Epithelial cell of prostate (primary cell): ENCODE results near the gene TBX5.
A peak's percentile ranks its signal among the peaks of the same experiment; 100 is the strongest.

Source experiments
- DNase-seq: peaks from one replicate; pipeline ENCODE4 v3.0.0-alpha.2; 2011; ENCODE audit warnings: low read depth, low spot score
- H3K27ac ChIP-seq: fragments of 450-650 bp; 2 replicates; pipeline ENCODE4 v1.5.1; 2017; ENCODE audit warnings: mild to moderate bottlenecking

Gene TBX5

DNA sequence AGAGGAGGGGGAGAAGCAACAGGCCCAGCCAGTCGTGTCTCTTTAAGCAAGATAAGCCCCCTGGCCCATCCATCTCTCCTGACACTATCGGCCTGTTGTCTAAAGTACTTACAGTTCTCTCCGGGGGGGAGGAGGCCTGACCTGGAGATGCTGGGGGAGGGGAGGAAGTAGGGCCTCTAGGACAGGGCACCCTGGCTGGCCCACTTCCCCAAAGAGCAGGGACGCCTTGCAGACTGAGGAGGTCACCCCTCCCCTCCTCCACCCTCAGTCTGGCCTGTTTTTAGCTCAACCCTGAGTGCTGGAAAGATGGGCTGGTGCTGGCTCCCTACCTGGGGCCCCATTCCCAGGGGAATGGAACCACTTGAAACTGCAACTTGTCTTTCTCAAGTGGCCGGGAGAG lies 70.3 kb downstream of the TBX5 start:
- no peak overlapping the region for H3K27ac ChIP-seq
- no peak for DNase-seq

DNA sequence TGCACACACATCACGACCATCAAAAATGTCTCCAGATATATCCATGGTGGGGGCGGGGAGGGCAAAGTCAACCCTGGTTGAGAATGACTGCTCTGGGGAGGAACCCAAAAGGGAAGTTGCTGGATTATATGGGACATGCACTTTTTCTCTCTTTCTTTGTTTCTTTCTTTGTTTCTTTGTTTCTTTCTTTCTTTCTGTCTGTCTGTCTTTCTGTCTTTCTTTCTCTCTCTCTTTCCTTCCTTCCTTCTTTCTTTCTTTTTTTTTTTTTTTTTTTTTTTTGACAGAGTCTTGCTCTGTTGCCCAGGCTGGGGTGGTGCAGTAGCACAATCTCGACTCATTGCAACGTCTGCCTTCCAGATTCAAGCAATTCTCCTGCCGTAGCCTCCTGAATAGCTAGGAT lies 71.5 kb downstream of the TBX5 start:
- H3K27ac ChIP-seq: no peak overlapping the region
- DNase-seq: no peak

DNA sequence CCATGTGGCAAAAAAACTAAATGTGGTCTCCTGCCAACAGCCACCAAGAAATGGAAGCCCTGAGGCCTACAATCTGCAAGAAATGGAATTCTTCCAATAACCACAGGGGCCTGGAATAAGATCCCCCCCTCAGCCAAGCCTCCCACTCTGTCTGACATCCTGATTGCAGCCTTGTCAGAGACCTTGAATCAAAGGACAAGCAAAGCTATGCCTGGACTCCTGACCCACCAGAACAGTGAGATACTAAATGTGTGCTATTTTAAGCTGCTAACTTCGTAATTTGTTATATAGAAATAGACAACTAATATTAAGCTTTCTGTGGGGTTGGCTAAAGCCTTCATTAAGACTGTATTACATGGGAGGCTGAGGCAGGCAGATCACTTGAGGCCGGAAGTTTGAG lies 77.7 kb downstream of the TBX5 start:
- no peak overlapping the region for H3K27ac ChIP-seq
- no peak for DNase-seq

DNA sequence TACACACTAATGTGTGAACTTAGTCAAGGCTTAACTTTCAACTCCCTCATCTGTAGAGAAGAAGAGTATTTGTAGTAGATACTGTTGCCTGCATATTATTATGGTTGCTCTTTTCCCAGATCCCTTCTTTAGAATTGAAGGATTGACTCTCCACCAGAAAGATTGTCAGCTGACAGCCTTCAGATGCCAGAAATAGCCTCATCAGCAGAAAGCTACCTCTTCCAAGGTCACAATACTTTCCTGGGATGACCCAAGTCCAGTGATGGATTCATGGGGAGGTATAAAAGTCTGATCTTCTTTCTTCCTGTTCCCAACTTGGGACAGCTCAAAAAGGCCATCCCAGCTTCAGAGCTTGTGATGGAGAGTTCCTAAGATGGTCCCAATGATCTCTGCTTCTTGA lies 78.2 kb downstream of the TBX5 start:
- no peak overlapping the region for H3K27ac ChIP-seq
- no peak for DNase-seq

DNA sequence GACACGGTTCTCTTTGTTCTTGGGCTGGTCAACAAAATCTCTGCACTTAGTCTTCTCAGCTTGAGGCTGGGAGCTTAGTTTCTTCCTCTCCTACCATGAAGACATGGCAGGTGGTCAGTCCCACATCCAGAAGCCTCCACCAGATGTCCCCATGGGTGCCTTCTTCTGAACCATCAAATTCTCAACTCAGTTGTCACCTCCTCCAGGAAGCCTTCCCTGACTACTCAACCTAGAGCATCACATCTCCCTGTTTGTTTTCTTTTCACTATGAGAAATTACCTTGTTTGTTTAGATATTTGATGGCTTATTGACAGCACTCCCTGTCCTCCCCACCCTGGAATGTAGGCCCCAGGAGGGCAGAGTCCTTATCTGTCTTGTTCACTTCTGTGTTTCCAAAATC lies 84.4 kb downstream of the TBX5 start:
- no peak for DNase-seq
- no peak overlapping the region for H3K27ac ChIP-seq

DNA sequence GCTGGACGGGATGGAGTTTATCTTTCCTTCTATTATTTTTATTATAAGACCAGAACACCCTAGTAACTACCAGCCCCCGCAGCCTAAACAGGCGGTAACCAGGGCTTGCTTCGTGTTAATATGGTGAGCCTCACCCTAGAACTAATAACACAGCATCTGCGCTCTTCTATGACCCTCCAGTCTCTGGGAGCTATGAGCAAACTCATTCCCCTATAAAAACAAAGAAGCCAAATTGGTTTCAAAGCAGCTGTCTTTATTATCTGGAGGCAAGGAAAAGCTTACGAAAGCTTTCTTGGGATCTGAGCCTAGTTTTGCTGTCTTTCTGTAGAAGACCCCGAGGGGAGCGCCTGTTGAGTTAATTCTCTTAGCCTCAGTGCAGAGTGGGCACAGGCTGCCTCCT lies 85.0 kb downstream of the TBX5 start:
- no peak overlapping the region for H3K27ac ChIP-seq
- DNase-seq: no peak

DNA sequence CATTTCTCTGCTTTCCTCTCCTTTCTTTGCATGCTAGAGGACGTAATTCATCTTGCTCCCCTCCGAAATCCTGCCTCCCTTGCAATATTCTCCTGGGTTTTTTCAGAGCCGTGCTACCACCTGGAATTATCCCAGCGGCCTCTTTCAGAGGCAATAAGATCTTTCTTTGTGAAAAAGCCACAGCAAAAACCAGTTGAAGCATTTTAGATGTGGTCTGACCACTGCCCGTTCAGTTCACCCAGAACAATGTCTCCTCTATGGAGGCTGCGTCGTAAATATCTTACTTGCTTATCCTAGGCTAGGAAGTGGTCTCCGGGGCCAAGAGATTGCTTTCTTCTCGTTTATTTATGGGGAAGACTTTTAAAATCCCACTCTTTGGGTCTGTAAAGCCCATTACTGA lies 85.8 kb downstream of the TBX5 start:
- H3K27ac ChIP-seq: no peak overlapping the region
- no peak for DNase-seq

DNA sequence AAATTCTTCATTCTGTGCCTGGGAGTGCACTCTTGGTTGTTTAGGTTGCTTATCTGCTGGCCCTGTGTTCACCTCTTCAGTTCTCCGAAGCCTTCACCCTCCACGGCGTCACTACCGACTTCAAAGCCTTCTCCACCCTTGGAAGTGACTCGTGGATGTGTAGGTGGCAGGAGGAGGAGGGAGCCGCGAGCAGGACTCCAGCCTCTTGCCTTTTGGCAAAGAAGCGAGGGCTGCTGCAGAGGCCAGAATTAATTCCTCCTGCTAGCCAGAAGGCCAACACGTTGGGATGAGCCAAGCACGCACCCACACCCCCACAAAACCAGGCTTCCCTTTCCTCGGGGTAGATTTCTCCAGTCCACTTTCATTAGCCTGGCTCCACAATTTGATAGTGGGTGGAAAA lies 86.5 kb downstream of the TBX5 start:
- no peak overlapping the region for H3K27ac ChIP-seq
- no peak for DNase-seq

DNA sequence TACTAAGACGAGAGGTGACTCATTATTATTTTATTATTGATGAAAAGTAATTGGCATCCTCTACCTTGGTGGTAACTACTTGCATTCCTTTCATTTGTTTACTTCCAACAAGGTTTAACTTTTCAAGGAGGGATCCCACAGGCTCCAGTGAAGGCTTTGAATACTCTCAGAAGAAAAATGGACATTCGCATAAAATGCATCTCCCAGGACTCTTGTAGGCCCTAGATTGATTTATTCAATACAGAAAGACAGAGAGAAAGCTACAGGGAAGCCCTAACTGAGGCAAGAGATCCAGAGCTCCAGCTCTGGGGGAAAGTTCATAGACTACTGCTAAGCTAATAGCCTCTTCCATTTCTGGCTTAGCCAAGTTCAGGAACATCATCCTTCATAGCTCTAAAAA lies 87.0 kb downstream of the TBX5 start:
- no peak overlapping the region for H3K27ac ChIP-seq
- DNase-seq: no peak

DNA sequence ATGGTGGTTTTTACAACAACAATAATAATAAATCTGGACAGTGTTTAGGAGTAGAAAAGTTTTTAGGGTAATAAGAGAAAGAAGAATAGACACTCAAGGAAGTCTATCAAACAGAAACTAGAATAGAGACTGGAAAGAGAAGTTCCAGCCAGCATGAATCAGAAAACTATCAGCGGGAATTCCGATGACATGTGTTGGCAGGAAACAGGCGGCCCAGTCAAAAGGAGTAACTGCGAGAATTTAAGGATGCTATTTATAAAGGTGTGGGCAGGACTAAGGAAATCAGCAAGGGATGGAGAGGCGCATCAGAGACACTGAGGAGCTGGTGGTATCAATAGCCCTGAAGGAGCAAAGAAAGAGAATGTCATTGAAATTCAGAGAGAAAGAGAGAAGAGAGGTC lies 89.9 kb downstream of the TBX5 start:
- H3K27ac ChIP-seq: peak overlapping the region; percentile 42
- peak; percentile 2 for DNase-seq

DNA sequence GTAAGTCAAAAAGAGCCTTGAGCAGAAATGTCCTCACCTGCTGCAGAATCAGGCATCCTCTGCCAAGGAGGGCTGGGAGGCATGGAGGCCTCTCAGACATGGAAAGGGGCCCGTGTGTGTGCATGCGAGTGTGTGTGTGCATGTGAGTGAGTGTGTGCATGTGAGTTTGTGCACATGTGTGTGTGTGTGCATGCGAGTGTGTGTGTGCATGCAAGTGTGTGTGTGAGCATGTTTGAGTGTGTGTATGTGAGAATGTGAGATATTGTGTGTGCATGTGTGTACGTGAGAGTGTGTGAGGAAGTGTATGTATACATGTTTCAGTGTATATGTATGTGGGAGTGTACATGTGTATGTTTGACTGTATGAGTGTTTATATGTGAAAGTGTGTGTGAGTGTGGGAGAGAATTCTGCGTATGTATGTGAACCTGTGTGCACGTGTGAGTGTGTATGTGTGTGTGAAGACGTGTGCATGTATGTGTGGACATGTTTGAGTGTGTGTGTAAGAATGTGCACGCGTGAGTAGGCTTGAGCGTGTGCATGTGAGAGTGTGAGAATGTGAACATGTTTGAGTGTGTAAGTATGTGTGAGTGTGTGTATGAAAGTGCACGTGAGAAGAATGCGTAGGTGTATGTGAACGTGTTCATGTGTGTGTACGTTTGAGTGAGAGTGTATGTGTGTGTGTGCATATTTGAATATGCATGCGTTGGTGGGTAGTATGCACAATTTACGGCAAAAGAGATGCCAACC lies 90.8 kb downstream of the TBX5 start:
- H3K27ac ChIP-seq: no peak overlapping the region
- no peak for DNase-seq

DNA sequence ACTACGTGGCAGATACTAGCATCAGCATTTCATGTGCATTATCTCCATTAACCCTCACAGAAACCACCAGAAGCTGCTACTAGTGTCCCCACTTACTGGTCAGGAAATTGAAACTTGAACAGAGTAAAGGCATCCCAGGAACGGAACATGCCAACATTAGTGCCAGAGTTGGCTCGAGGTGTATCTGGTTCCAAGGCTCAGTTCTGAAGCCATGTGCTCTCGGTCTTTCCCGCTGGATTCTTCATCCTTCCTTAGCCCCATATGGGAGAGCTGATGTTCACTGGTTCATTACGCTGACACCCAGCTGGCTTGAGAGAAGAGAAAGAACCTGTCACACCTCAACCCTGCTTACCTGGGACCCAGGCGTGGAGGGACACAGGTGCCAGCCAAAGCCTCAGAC lies 91.5 kb downstream of the TBX5 start:
- H3K27ac ChIP-seq: no peak overlapping the region
- no peak for DNase-seq

DNA sequence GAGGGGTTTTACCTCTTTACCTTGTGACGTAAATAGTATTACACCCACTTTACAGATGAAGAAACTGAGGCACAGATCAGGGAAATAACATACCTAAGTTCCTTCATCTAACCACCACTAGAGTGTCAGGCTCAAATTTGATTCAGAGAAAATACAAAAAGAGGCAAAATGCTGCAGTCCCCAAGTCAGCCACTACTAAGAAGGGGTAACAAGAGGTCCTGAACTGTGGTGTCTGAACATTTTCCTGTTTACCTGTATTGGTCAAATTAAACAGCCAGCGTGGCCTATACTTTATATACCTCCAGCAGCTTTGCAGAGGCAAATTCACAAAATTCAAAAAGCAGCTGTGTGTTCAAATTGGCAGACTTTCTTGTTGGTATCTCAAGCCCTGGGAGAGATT lies 92.0 kb downstream of the TBX5 start:
- no peak for DNase-seq
- no peak overlapping the region for H3K27ac ChIP-seq

DNA sequence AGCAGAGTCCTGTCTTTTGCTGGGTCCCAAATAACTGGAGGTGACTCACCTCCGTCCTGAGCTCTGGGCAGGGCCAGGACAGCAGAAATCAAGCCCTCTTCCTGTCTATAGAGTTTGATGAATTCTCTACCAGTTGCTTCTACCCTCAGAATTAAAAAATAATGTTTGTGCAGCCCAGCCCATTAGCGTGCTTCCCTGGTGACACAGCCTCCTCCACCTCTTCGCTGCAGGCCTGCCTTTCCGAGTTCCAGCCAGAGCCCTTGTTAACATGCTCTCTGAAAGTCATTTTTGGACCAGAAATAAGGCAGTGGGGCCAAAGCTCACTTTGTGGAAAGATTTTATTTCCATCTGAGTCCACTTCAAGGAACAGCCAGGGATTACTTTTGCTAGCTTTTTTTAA lies 94.0 kb downstream of the TBX5 start:
- DNase-seq: no peak
- no peak overlapping the region for H3K27ac ChIP-seq

DNA sequence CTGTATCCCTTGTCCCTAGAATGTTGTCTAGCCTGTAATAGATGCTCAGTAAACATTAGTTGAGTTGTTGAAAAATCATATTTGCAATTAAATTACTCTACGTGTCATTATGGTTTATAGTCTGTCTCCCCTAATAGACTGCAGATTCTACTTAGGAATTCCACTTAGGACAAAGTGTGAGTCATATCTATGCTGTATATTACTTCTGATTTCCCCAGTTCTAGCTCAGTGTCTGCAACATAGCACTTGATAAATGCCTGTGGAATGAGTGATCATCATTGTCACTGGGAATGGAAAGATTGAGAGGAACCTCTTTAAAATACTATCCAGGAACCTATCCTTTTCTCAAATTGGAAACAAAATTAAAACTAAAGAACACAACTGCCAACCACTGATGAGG lies 99.3 kb downstream of the TBX5 start:
- H3K27ac ChIP-seq: no peak overlapping the region
- DNase-seq: no peak

DNA sequence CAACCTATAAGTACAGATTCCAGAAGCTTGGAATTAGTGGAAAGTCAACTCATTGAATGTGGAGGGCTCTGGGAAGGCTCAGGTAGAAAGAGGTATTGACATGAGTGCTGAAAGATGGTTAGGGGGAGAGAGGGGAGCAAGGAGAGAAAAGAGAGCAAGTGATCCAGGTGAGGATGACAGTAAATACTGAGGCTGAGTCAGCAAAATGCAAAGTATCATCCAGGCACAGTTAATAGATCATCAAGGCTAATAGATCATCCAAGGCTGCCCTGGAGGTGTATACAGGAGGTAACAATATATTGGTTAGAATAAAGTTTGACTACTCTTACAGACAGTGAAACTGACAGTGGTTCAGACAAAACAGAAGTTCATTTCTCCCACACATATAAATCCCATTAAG lies 100.5 kb downstream of the TBX5 start:
- no peak overlapping the region for H3K27ac ChIP-seq
- DNase-seq: no peak
